DOHH2 (cell line): ENCODE measurements around the gene NHSL2.

Experiments
- CTCF ChIP-seq: fragments of 200-600 bp; sonication (generic); IDR thresholded peaks from one replicate; pipeline ENCODE4 v1.5.1; 2014; ENCODE audit warnings: antibody characterized with exemption, mild to moderate bottlenecking, low read depth, low read length; ENCODE audit not compliant: poor library complexity, severe bottlenecking
- EZH2phosphoT487 ChIP-seq: fragments of 200-600 bp; sonication (generic); IDR thresholded peaks from 2 replicates; pipeline ENCODE4 v1.6.1; 2017; ENCODE audit warnings: borderline replicate concordance, mild to moderate bottlenecking, antibody characterized with exemption, low read length, moderate library complexity, mixed read lengths

DNA sequence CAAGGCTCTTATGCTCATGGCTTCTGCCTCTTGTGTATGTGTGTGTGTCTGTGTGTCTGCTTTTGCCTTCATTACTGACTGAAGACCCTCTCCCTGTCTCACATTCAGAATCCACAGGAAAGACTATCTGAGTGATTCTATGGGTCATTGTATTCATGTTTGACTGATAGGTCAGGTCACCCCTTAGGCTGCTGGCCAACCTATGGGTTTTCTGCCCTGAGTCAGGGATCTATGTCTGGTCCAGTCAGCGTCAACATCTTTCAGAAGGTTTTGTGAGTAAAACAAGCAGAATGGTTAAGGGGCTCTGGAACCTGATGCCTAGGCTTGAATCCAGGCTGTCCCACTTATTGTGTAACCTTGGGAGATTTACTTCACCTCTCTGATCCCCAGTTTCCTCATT, 30.5 kb downstream of the NHSL2 start:
- TF ChIP-seq CTCF (no peak), EZH2phosphoT487 (no peak)
